ENCODE measurements around the gene RAB3D. TPM values are rescaled to one million over a fixed set of nuclear protein-coding genes. Genes with fewer than 3 reads are reported as not detected.

The RAB3D gene
- total RNA-seq, 2 donors from 2014 or later, result 47.1 to 51.6 TPM

GRCh38 chr19:11284515-11284914 is 54.9 kb downstream of the RAB3D start:
- intact Hi-C loops (cut with DNase I), result no loop called here
- H3K27ac ChIP-seq, result no peak overlapping the region

GRCh38 chr19:11281356-11282049 is 58.0 kb downstream of the RAB3D start:
- Histone ChIP-seq H3K27ac (no peak overlapping the region), H3K4me3 (no peak overlapping the region), H3K27me3 (no peaks in the 10 kb centered on the region), H3K36me3 (replicated peaks in 1 of 2; ENCODE audit: insufficient read depth in 1 of 2, low read depth in 2 of 2) (no peaks in the 10 kb centered on the region), H3K9me3 (no peaks in the 10 kb centered on the region), H3K4me1 (no peaks in the 10 kb centered on the region)
- no peak for ATAC-seq
- intact Hi-C loops (cut with DNase I), result no loop called here
- no peak for TF ChIP-seq CTCF (IDR thresholded peaks at IDR 0.05)
- TF ChIP-seq POLR2A (IDR thresholded peaks at IDR 0.05), result no peak
- no peak for DNase-seq
- WGBS, 2 donors, result 53 to 56% methylated on average over 11 of the region's 11 CpGs

More at GRCh38 chr19:11284515-11284914, 54.9 kb downstream of the RAB3D start:
- H3K36me3 ChIP-seq (replicated peaks in 1 of 2; ENCODE audit: insufficient read depth in 1 of 2, low read depth in 2 of 2), result no peaks in the 10 kb centered on the region
- DNase-seq, result no peak
- no peaks in the 10 kb centered on the region for H3K9me3 ChIP-seq
- TF ChIP-seq POLR2A (IDR thresholded peaks at IDR 0.05) (no peak), CTCF (IDR thresholded peaks at IDR 0.05) (no peak)
- no peak for ATAC-seq
- H3K4me1 ChIP-seq, result no peaks in the 10 kb centered on the region
- H3K4me3 ChIP-seq, result no peak overlapping the region
- 60 to 64% methylated on average over 6 of the region's 6 CpGs for WGBS, 2 donors
- no peaks in the 10 kb centered on the region for H3K27me3 ChIP-seq

- ATAC-seq (no peak), DNase-seq (no peak)
- Histone ChIP-seq H3K36me3 (replicated peaks in 1 of 2; ENCODE audit: insufficient read depth in 1 of 2, low read depth in 2 of 2) (no peaks in the 10 kb centered on the region), H3K27ac (no peak overlapping the region), H3K4me3 (no peak overlapping the region), H3K27me3 (no peaks in the 10 kb centered on the region), H3K9me3 (no peaks in the 10 kb centered on the region), H3K4me1 (no peaks in the 10 kb centered on the region)
- intact Hi-C loops (cut with DNase I), result no loop called here
- WGBS, 2 donors, result 62 to 83% methylated on average over 5 of the region's 5 CpGs
- TF ChIP-seq POLR2A (IDR thresholded peaks at IDR 0.05), result no peak
Observed at GRCh38 chr19:11279505-11280236, 59.8 kb downstream of the RAB3D start.

- ATAC-seq (no peak), DNase-seq (no peak)
- WGBS, 2 donors, result 43% methylated on average over 6 of the region's 6 CpGs
- intact Hi-C loops (cut with DNase I), result no loop called here
- TF ChIP-seq CTCF (IDR thresholded peaks at IDR 0.05) (no peak), POLR2A (IDR thresholded peaks at IDR 0.05) (no peak)
- Histone ChIP-seq H3K9me3 (no peaks in the 10 kb centered on the region), H3K36me3 (replicated peaks in 1 of 2; ENCODE audit: insufficient read depth in 1 of 2, low read depth in 2 of 2) (no peaks in the 10 kb centered on the region), H3K27me3 (no peaks in the 10 kb centered on the region), H3K4me3 (no peak overlapping the region), H3K27ac (no peak overlapping the region), H3K4me1 (no peaks in the 10 kb centered on the region)
Observed at GRCh38 chr19:11278670-11279069, 60.8 kb downstream of the RAB3D start.

GRCh38 chr19:11274533-11275086 is 64.8 kb downstream of the RAB3D start:
- no peak overlapping the region for H3K4me3 ChIP-seq
- H3K36me3 ChIP-seq (replicated peaks in 1 of 2; ENCODE audit: insufficient read depth in 1 of 2, low read depth in 2 of 2), result no peaks in the 10 kb centered on the region
- intact Hi-C loops (cut with DNase I), result no loop called here
- H3K4me1 ChIP-seq, result no peaks in the 10 kb centered on the region
- DNase-seq (no peak), ATAC-seq (no peak)
- H3K27ac ChIP-seq, result no peak overlapping the region
- H3K9me3 ChIP-seq, result no peaks in the 10 kb centered on the region
- no peaks in the 10 kb centered on the region for H3K27me3 ChIP-seq
- no peak for TF ChIP-seq POLR2A (IDR thresholded peaks at IDR 0.05)
- no peak for TF ChIP-seq CTCF (IDR thresholded peaks at IDR 0.05)
- 69 to 71% methylated on average over 4 of the region's 4 CpGs for WGBS, 2 donors

Data from body of pancreas (tissue), 4 donors.